ENCODE measurements around the gene THOC6. TPM values are rescaled to one million over a fixed set of nuclear protein-coding genes. Genes with fewer than 3 reads are reported as not detected.

THOC6 gene
- total and polyA plus RNA-seq, 4 donors = 10.8 to 14.8 (median 11.7) TPM

- no peak overlapping the region for H3K9ac ChIP-seq (ENCODE audit: low read depth in 1 of 2, low read length in 2 of 2)
- TF ChIP-seq SP1 (IDR thresholded peaks at IDR 0.05) (no peak), TAF1 (conservative IDR thresholded peaks at IDR 0.05) (no peak), YY1 (IDR thresholded peaks at IDR 0.05) (no peak), REST (IDR thresholded peaks at IDR 0.05) (no peak), NR2F2 (IDR thresholded peaks at IDR 0.05) (no peak), JUND (IDR thresholded peaks at IDR 0.05) (no peak), RXRA (IDR thresholded peaks at IDR 0.05) (no peak), FOXA1 (IDR thresholded peaks at IDR 0.05) (no peak), HNF4G (IDR thresholded peaks at IDR 0.05) (no peak), MAX (IDR thresholded peaks at IDR 0.05) (no peak), EGR1 (IDR thresholded peaks at IDR 0.05; ENCODE audit: low read depth in 2 of 2) (no peak), GABPA (IDR thresholded peaks at IDR 0.05 in 1 of 2, conservative IDR thresholded peaks at IDR 0.05 in 1 of 2) (no peak), FOXA2 (IDR thresholded peaks at IDR 0.05) (no peak), RAD21 (IDR thresholded peaks at IDR 0.05) (no peak), ZBTB33 (IDR thresholded peaks at IDR 0.05) (no peak), HNF4A (conservative IDR thresholded peaks at IDR 0.05) (no peak)
- TF ChIP-seq, protein P1, sequence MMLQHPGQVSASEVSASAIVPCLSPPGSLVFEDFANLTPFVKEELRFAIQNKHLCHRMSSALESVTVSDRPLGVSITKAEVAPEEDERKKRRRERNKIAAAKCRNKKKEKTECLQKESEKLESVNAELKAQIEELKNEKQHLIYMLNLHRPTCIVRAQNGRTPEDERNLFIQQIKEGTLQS (IDR thresholded peaks at IDR 0.05) = no peak
- TF ChIP-seq, protein P2, sequence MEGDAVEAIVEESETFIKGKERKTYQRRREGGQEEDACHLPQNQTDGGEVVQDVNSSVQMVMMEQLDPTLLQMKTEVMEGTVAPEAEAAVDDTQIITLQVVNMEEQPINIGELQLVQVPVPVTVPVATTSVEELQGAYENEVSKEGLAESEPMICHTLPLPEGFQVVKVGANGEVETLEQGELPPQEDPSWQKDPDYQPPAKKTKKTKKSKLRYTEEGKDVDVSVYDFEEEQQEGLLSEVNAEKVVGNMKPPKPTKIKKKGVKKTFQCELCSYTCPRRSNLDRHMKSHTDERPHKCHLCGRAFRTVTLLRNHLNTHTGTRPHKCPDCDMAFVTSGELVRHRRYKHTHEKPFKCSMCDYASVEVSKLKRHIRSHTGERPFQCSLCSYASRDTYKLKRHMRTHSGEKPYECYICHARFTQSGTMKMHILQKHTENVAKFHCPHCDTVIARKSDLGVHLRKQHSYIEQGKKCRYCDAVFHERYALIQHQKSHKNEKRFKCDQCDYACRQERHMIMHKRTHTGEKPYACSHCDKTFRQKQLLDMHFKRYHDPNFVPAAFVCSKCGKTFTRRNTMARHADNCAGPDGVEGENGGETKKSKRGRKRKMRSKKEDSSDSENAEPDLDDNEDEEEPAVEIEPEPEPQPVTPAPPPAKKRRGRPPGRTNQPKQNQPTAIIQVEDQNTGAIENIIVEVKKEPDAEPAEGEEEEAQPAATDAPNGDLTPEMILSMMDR (IDR thresholded peaks at IDR 0.05; ENCODE audit: low read depth, low read length, missing input control) = no peak
- 48% methylated on average over 4 of the region's 4 CpGs for WGBS
- no peak overlapping the region for H3K4me3 ChIP-seq (ENCODE audit: low read depth in 1 of 3, low read length in 3 of 3)
- peaks cover 0 to 6% (median 0%) of the 10 kb centered on the region in 4 donors for H3K27me3 ChIP-seq (ENCODE audit: control insufficient read depth in 4 of 4, insufficient read depth in 4 of 4, low read length in 3 of 4)
- no peaks in the 10 kb centered on the region for H3K9me3 ChIP-seq (ENCODE audit: control insufficient read depth in 4 of 4, low read length in 3 of 4)
- no peak for DNase-seq (ENCODE audit: low spot score)
- no peak overlapping the region for H3K27ac ChIP-seq (ENCODE audit: low read depth in 1 of 2, low read length in 2 of 2)
- peaks cover 0 to 10% (median 4%) of the 10 kb centered on the region in 4 donors for H3K4me1 ChIP-seq (ENCODE audit: control insufficient read depth in 4 of 4, insufficient read depth in 4 of 4, low read length in 3 of 4)
- H3K36me3 ChIP-seq (ENCODE audit: control insufficient read depth in 4 of 4, insufficient read depth in 3 of 4, low read depth in 1 of 4, low read length in 3 of 4) = peaks cover 0 to 2% (median 0%) of the 10 kb centered on the region in 4 donors
Observed at GRCh38 chr16:3051009-3051408, 27.2 kb downstream of the THOC6 start.
